ENCODE data around the gene USP40. TPM values are rescaled to one million over a fixed set of nuclear protein-coding genes. Genes with fewer than 3 reads are reported as not detected.

USP40 gene
- total and polyA plus RNA-seq, 2 experiments from 2014 or later: 14.0 to 21.7 TPM

DNA sequence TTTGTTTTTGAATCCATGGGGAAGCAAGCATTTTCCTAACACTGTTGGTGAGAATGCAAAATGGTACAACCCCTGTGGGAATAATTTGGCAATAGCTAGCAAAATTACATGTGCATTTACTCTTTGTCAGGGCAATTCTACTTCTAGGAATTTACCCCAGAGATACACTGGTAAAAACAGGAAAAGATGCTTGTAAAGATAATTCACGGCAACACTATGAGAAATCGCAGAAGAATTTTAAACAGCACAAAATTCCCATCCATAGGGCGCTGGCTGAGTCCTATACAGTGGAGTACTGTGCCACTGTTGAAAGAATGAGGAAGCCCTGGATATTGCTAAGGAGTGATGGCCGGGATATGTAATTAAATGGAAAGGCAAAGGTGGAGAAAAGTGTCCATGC, 136.5 kb downstream of the USP40 start:
- Histone ChIP-seq H3K4me1 (ENCODE audit: low read depth) (peaks cover 7% of the 10 kb centered on the region), H3K36me3 (no peaks in the 10 kb centered on the region), H3K27me3 (no peaks in the 10 kb centered on the region), H3K4me3 (no peak overlapping the region), H3K27ac (no peak overlapping the region), H3K9me3 (ENCODE audit: low read depth) (no peaks in the 10 kb centered on the region)
- peak in 1 of 2 donors; percentile 68 for DNase-seq (ENCODE audit: low read depth in 1 of 2, low spot score in 1 of 2)
- TF ChIP-seq CTCF (IDR thresholded peaks at IDR 0.05; ENCODE audit: low read depth, low read length): no peak

DNA sequence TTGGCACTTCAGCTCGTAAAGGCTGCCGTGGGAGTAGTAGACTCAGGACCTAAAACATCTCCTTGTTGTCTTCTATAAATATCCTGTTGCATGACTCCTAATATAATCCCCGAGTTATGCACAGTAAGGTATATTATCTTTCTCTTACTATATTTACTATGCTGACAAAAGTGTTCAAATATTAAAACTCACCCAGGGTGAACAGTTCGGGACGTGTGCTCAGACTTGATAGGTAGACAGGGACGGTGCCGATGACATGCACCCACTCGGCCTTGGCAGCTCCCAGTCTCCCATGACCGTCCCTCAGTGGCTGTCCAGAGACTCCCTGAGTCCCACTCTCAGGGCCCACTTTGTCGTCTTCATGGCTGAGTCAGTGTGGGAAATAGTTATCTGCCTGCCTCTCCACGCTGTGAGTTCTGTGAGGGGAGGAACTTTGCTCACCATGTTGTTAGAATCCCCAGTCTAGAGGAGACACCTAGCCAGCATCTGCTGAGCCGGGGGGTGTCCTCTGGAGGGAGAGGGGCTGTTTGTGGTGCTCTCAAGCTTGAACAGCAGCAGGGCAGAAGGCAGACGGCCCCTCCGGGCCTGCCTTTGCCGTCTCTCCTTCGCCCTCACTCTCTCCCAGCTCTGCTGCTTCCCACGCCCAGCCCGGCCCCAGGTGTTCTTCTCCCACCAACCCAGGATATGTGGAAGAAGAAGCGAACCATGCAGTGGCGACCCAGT, 137.2 kb downstream of the USP40 start:
- Histone ChIP-seq H3K27me3 (no peaks in the 10 kb centered on the region), H3K4me3 (no peak overlapping the region), H3K36me3 (no peaks in the 10 kb centered on the region), H3K4me1 (ENCODE audit: low read depth) (peaks cover 7% of the 10 kb centered on the region), H3K27ac (peak overlapping the region; percentile 65), H3K9me3 (ENCODE audit: low read depth) (no peaks in the 10 kb centered on the region)
- no peak for TF ChIP-seq CTCF (IDR thresholded peaks at IDR 0.05; ENCODE audit: low read depth, low read length)
- no peak for DNase-seq (ENCODE audit: low read depth in 1 of 2, low spot score in 1 of 2)

GRCh38 chr2:233428438-233428837, 138.1 kb downstream of the USP40 start:
- no peaks in the 10 kb centered on the region for H3K27me3 ChIP-seq
- no peak for DNase-seq (ENCODE audit: low read depth in 1 of 2, low spot score in 1 of 2)
- H3K27ac ChIP-seq: no peak overlapping the region
- H3K4me3 ChIP-seq: no peak overlapping the region
- peaks cover 7% of the 10 kb centered on the region for H3K4me1 ChIP-seq (ENCODE audit: low read depth)
- H3K9me3 ChIP-seq (ENCODE audit: low read depth): no peaks in the 10 kb centered on the region
- H3K36me3 ChIP-seq: no peaks in the 10 kb centered on the region
- TF ChIP-seq CTCF (IDR thresholded peaks at IDR 0.05; ENCODE audit: low read depth, low read length): no peak

- no peaks in the 10 kb centered on the region for H3K27me3 ChIP-seq
- H3K27ac ChIP-seq: no peak overlapping the region
- no peaks in the 10 kb centered on the region for H3K9me3 ChIP-seq (ENCODE audit: low read depth)
- TF ChIP-seq CTCF (IDR thresholded peaks at IDR 0.05; ENCODE audit: low read depth, low read length): no peak
- no peak for DNase-seq (ENCODE audit: low read depth in 1 of 2, low spot score in 1 of 2)
- no peaks in the 10 kb centered on the region for H3K36me3 ChIP-seq
- H3K4me3 ChIP-seq: no peak overlapping the region
- H3K4me1 ChIP-seq (ENCODE audit: low read depth): peaks cover 7% of the 10 kb centered on the region
Measured at GRCh38 chr2:233428008-233428407, 138.6 kb downstream of the USP40 start.

- Histone ChIP-seq H3K9me3 (ENCODE audit: low read depth) (no peaks in the 10 kb centered on the region), H3K27ac (no peak overlapping the region), H3K4me1 (ENCODE audit: low read depth) (peaks cover 7% of the 10 kb centered on the region), H3K36me3 (no peaks in the 10 kb centered on the region), H3K4me3 (no peak overlapping the region), H3K27me3 (no peaks in the 10 kb centered on the region)
- TF ChIP-seq CTCF (IDR thresholded peaks at IDR 0.05; ENCODE audit: low read depth, low read length): no peak
- peak in 1 of 2 donors; percentile 63 for DNase-seq (ENCODE audit: low read depth in 1 of 2, low spot score in 1 of 2)
Measured at GRCh38 chr2:233426619-233427342, 139.8 kb downstream of the USP40 start.

Other genes starting within 250 kb of the USP40 start
- 21.3 and 40.0 TPM in 2 replicates for gene DGKD, start 212.3 kb downstream of the USP40 start, total RNA-seq
- 21.0 and 44.5 TPM in 2 replicates for gene DGKD, start 212.3 kb downstream of the USP40 start, polyA plus RNA-seq
- not detected in 2 replicates for gene UGT1A8, start 50.9 kb upstream of the USP40 start, total RNA-seq
- gene UGT1A8, start 50.9 kb upstream of the USP40 start, polyA plus RNA-seq: not detected in 2 replicates
- gene UGT1A10, start 69.7 kb upstream of the USP40 start, total RNA-seq: not detected in 2 replicates
- not detected in 2 replicates for gene UGT1A10, start 69.7 kb upstream of the USP40 start, polyA plus RNA-seq
- gene UGT1A9, start 105.1 kb upstream of the USP40 start, total RNA-seq: not detected in 2 replicates
- gene UGT1A9, start 105.1 kb upstream of the USP40 start, polyA plus RNA-seq: not detected in 2 replicates
- gene UGT1A7, start 115.1 kb upstream of the USP40 start, total RNA-seq: not detected in 2 replicates
- not detected in 2 replicates for gene UGT1A7, start 115.1 kb upstream of the USP40 start, polyA plus RNA-seq
- not detected in 2 replicates for gene UGT1A6, start 126.1 kb upstream of the USP40 start, total RNA-seq
- not detected in 2 replicates for gene UGT1A6, start 126.1 kb upstream of the USP40 start, polyA plus RNA-seq
- not detected in 2 replicates for gene UGT1A5, start 146.1 kb upstream of the USP40 start, total RNA-seq
- gene UGT1A5, start 146.1 kb upstream of the USP40 start, polyA plus RNA-seq: not detected in 2 replicates
- gene UGT1A4, start 152.0 kb upstream of the USP40 start, total RNA-seq: not detected in 2 replicates
- not detected in 2 replicates for gene UGT1A4, start 152.0 kb upstream of the USP40 start, polyA plus RNA-seq
- not detected in 2 replicates for gene UGT1A3, start 162.3 kb upstream of the USP40 start, total RNA-seq
- gene UGT1A3, start 162.3 kb upstream of the USP40 start, polyA plus RNA-seq: not detected in 2 replicates
- not detected in 2 replicates for gene UGT1A1, start 193.5 kb upstream of the USP40 start, total RNA-seq
- not detected in 2 replicates for gene UGT1A1, start 193.5 kb upstream of the USP40 start, polyA plus RNA-seq
- gene MROH2A, start 211.5 kb upstream of the USP40 start, total RNA-seq: 0.12 TPM in 1 of 2 replicates, not detected in the other
- 0.69 TPM in 1 of 2 replicates, not detected in the other for gene MROH2A, start 211.5 kb upstream of the USP40 start, polyA plus RNA-seq

Measured in cardiac muscle cell (in vitro differentiated cells and primary cell).